Activated T-helper 1 cell treated with Interleukin-2 at 50 U/mL for 16 hours (primary cell): ENCODE measurements around the gene C2orf74.
"Not testable (repeated sequence)": the region's sequence is repeated elsewhere in the genome, so short reads cannot be mapped to it uniquely, and the experiment has no call there.

Source experiments
- DNase-seq: peaks from one replicate; pipeline ENCODE4 v3.0.0-alpha.2; 2020; ENCODE audit warnings: low read depth

The C2orf74 gene

DNA sequence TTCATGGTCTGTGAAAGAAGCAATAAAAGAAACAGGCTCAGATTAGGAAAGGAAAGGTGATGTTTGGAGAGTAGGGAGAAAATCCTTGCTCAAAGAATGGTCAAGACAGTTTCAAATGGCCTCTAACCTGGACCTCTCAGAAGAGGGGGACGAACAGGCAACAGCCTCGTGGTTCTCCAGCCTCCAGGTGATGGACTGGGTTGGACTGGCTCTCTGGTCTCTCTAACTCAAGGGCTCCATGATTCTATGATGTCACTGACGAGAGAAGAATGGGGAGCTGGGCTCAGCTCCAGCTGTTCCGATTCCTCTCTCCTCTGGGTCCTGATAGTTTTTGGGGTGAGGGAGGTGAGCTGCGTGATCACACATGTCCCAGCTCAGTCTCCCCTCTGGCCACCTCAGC, at the start of gene C2orf74:
TSS of gene C2orf74 (plus strand) at position 301 of the 400 bp plus-strand sequence. CDS start 327 bp downstream, outside the sequence.
- no peak for DNase-seq

GRCh38 chr2:61114147-61114546, 47.8 kb upstream of the C2orf74 start:
- DNase-seq = no peak

DNA sequence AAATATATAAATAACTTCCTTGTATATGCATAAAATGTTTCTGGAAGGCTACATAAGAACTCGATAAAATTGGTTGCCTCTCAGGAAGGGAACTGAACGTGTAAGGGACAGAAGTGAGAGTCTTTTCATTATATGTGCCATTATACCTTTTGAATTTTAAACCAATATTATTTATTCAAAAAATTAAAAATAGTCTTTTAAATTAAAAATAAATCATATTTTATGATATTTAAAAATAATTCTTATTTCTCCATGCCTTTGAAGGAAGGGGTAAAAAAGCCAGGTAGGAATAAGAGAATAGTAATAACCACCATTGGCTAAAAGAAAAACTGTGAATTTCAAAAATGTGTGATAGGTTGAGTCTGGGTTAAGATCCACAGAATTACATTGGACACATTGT, 45.7 kb upstream of the C2orf74 start:
- DNase-seq = no peak

GRCh38 chr2:61117534-61117933, 44.5 kb upstream of the C2orf74 start:
- no peak for DNase-seq

DNA sequence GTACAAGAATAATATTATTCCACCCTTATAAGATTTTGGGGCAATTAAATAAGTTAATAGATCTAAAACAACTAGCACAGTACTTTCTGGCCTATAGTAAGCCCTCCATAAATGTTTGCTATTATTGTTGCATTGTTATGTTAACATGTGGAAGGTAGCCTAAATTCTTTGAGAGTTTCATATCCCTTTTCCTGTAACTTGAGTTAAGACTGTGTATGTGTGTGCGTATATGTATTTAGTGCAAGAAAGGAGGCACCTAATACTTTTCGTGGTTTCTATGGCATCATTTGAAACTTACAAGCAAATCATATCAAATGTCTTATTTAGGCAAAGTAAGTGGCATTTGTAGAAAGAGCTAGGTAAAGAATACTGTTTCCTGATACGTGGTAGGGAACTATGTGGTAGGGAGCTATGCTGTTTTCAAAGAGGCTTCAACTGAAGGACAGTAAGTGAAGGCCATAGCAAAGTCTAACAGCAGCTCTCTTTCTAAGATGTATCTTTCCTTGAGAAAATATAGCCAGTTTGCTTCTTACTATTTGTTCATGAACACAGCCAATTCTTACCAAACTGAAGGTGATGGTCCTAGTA, 36.8 kb upstream of the C2orf74 start:
- DNase-seq = no peak

DNA sequence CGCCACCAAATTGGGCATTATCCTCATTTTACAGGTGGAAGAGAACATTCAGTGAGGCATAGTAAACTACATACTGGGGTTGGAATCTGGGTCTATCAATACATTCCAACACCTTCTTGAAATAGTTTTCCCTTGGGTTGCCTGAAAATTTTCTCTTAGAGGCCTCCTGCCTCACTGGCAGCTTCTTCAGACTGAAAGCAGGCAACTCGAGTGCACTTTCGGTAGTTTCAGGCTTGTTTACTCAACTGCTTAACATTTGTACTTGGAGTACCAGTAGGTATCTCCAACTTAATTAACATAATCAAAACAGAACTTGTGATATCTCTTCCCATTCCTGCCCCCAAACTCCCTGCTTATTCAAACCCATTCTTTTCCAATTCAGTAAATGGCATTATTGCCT, 36.2 kb upstream of the C2orf74 start:
- no peak for DNase-seq

DNA sequence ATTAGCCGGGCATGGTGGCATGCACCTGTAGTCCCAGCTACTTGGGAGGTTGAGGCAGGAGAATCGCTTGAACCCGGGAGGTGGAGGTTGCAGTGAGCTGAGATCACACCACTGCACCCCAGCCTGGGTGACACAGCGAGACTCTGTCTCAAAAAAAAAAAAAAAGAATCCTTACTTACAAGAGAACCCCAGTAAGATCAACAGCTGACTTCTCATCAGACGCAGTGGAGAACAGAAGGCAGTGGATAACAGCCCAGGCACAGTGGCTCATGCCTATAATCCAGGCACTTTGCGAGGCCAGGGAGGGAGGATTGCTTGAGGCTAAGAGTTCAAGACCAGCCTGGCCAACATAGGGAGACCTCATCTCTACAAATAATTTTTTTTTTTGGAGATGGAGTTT, 33.9 kb upstream of the C2orf74 start:
- DNase-seq = not testable (repeated sequence)

DNA sequence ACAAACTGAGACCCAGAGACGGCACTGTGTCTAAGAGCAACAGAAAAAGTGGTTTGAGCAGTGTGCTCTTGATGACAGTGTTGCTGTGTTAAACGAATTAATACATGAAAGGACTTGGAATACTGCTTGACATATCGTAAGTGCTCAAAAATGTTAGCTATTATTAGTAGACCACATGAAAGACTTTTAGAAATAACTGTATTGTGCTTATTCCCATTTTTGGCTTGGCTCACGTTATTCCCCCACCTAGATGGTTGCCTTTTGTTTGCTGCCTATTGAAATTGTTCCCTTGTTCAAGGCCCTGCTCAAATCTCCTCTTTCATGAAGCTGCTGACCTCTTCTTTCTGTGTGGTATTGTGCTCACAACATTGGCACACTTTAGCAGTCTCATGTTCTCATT, 27.8 kb upstream of the C2orf74 start:
- no peak for DNase-seq

DNA sequence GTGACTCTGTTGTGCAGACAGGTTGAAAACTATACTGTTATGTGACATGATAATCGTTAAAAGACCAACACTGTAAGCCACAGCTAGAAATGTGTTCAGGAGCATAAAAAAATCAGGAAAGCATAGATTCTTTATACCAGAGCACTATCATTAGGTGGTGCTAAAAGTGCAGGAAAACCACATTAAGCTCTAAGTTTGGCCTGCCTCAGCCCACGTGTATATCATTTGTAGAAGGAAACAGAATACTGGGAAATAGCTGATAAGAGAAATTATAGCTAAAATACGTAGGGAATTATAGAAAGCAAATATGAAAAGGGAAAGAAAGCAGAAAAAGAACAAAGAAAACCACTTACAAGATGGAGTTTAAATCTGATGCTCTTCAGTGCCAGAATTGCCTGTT, 26.5 kb upstream of the C2orf74 start:
- DNase-seq = no peak

DNA sequence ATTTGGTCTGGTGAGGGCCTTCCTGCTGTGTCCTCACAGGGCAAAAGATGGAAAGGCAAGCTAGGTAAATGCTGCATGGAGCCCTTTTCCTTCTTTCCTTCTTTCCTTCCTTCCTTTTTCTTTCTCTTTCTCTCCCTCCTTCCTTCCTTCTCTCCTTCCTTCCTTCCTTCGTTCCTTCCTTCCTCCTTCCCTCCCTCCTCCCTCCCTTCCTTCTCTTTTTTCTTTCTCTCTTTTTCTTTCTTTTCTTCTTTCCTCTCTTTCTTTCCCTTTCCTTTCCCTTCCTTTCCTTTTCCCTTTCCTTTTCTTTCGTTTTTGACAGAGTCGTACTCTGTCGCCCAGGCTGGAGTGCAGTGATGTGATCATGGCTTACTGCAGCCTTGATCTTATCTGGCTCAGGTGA, 23.1 kb upstream of the C2orf74 start:
- no peak for DNase-seq

DNA sequence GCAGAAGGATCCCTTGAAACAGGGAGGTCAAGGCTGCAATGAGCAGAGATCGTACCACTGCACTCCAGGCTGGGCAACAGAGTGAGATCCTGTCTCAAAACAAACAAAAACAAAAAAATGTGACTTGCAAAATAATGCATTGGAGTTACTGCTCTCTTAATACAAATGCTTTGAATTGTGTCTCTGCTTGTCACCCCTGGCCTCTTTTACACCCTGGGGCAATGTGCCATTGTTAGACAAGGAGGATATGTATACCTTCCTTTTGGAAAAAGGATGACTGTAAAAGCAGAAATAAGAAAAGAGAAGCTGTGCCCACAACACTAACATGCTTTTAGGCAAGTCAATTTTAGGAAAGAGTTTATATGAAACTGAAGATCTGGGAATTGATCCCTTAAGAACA, 20.8 kb upstream of the C2orf74 start:
- no peak for DNase-seq

- peak; percentile 84 for DNase-seq
Measured at GRCh38 chr2:61144697-61145268, 17.2 kb upstream of the C2orf74 start.

GRCh38 chr2:61145990-61146389, 16.0 kb upstream of the C2orf74 start:
- DNase-seq = no peak

- not testable (repeated sequence) for DNase-seq
Measured at GRCh38 chr2:61148091-61148490, 13.9 kb upstream of the C2orf74 start.

- no peak for DNase-seq
Measured at GRCh38 chr2:61149074-61149473, 12.9 kb upstream of the C2orf74 start.

GRCh38 chr2:61151436-61151835, 10.6 kb upstream of the C2orf74 start:
- DNase-seq = no peak

GRCh38 chr2:61157371-61158003, 4.5 kb upstream of the C2orf74 start:
- DNase-seq = no peak

DNA sequence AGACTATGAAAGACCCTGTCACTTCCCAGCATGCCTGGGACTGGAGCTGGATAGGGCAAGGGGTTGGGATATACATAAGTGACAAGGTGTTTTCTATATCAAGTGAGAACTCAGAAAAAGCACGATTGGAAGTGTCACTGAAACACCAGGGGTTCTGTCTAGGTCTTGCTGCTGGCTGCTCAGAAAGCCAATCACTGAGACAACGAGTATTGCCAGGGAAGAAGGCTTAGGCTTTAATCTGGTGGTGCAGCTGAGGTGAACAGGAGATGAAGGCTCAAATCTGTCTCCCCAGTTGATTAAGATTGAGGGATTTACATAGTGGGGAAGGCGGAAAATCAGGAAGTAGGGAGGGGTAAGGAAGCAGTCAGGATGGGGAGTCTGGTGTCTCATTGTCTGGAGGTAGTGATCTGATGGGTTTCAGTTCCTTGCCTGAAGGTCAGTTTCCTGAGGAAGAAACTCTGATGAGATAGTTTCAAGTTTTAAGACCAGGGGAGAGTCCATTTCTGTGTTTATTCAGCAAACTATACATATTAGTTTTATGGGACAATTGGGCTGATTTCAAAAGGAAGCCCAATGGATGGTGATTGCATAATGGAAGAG, 3.5 kb upstream of the C2orf74 start:
- no peak for DNase-seq

GRCh38 chr2:61162721-61163120, 733 bp downstream of the C2orf74 start:
- DNase-seq = no peak

DNA sequence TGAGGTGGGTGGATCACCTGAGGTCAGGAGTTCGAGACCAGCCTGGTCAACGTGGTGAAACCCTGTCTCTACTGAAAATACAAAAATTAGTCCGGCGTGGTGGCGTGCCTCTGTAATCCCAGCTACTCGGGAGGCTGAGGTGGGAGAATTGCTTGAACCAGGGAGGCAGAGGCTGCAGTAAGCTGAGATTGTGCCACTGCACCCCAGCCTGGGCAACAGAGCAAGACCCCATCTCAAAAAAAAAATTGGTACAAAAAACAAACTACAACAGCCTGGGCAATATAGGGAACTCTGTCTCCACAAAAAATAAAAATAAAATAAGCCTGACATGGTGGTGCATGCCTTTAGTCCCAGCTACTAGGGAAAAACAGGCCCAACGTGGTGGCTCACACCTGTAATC, 3.1 kb downstream of the C2orf74 start:
- not testable (repeated sequence) for DNase-seq

DNA sequence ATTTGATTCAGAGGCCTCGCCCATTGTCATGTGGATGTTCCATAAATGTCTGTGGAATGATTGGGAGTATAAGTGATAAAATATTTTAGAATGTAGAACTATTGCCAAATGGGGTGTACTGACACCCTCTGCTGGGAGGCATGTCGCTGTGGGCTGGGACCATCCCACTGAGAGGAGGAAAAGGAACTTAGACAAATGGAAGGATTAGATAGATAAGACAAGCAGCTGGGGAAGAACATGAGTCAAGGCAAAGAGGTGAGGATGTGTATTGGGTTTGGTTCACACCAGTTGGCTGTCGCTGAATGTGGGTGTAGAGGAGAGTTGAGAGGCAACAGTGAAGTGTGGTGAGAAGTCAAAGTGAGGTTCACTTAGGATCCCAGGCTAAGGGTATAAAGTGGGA, 4.0 kb downstream of the C2orf74 start:
- DNase-seq = no peak

DNA sequence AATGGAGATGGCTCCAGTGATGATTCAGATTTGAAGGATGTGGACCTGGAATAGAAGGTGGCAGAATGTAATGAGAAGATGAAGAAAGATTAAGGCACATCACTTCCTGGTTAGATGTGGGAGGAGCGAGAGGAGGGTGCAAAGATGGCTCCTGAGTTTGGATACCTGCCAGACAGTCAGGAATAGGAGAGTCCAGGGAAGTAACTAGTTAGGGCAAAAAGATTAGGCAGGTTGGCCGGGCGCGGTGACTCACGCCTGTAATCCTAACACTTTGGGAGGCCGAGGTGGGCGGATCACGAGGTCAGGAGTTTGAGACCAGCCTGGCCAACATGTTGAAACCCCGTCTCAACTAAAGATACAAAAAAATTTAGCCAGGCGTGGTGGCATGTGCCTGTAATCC, 5.6 kb downstream of the C2orf74 start:
- no peak for DNase-seq

- no peak for DNase-seq
Measured at GRCh38 chr2:61172671-61173070, 10.7 kb downstream of the C2orf74 start.
